Activated CD4-positive, alpha-beta T cell treated with anti-CD3 and anti-CD28 coated beads, Interleukin-2, amount 50 U/mL, for 1 hour (primary cell): ENCODE results near the gene C1QL3.

Experiments
- DNase-seq: peaks from one replicate; pipeline ENCODE4 v3.0.0-alpha.2; 2020

Gene C1QL3

DNA sequence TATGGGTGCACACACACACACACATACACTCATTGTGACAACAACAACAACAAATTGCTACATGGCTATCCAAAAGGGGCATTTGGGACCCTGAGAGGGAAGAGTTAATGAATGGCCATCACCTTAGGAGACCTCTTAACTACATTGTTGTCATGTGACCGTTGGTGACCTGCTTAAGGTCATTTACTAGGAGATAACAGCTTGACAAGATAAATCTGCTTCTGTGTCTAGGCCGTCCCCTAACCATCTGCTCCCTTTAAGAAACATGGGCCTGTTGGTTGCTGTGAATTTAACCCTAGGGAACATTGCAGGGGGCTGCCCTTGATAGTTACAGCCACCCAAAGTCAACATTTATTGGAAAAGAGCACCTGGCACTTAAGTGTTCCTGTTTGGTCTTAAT lies 29.7 kb downstream of the C1QL3 start:
- DNase-seq: no peak

DNA sequence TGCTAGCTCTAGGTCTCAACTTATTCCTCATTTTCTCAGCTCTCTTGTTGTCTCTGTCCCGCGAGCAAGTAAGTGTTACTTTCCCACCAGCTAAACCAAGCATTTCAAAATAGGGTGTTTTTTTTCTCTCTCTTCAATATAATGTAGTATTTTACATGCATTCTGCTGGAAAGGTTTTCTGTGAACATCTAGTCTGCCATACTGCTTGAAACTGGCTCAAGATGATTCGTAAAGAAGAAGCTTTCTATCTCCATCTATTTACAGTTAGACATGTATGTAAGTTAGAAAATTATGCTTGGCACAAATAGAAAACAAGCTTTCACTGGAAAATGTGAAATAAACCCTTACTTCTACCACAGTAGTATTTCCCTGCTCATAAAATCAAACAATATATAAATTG lies 31.2 kb downstream of the C1QL3 start:
- DNase-seq: no peak

DNA sequence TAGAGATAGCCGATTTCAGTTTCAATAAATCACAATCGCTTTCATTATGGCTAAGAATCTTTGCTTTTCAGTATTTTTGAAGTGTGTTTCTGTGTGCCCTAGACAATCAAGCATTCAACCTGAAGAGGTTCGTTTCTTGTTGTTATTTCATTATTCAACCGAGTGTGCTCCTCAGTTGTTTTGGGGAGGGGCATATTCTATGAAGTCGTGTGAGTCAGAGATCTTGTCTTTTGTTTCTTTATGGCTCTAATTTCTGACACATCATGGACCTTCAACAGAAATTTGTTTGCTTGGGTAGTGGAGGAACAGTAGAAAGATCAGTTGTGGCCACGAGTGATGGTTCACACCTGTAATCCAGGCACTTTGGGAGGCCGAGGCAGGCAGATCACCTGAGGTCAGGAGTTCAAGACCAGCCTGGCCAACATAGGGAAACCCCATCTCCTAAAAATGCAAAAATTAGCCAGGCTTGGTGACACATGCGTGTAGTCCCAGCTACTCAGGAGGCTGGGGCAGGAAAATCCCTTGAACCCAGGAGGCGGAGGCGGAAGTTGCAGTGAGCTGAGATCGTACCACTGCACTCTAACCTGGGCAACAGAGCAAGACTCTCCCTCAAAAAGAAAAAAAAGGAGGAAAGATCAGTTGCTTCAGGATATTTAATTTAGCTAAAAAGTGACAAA lies 38.3 kb downstream of the C1QL3 start:
- DNase-seq: no peak

DNA sequence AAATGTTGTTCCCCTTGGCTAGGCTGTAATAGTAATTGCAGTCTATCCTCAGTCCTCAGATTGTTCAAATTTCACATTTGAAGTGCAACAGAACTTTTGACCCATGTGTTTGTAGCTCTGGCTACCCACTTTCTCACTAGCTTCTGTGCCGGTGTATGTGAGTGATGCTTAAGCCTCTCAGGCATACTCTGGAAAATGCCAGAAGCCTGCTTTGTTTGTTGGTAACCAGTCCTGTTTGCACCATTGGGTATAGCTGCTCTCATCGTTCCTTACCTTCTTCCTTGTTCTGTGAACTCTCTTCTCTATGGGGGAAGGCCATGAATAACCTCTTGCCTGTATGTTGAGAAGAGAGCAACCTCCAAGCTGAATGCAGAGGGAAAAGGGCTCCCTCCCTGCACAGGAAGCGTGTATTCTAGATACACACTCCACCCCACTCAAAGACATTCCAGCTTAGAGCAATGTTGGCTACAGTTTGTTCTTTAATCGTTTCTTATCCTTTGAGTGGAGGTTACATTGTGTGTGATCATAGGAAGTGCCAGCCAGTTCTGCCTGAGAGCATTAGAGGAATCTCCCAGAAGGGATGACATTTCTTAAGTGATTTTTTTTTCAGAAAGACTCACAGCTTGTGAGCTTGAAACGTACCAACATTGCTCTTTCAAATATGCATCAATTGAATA lies 40.5 kb downstream of the C1QL3 start:
- no peak for DNase-seq

DNA sequence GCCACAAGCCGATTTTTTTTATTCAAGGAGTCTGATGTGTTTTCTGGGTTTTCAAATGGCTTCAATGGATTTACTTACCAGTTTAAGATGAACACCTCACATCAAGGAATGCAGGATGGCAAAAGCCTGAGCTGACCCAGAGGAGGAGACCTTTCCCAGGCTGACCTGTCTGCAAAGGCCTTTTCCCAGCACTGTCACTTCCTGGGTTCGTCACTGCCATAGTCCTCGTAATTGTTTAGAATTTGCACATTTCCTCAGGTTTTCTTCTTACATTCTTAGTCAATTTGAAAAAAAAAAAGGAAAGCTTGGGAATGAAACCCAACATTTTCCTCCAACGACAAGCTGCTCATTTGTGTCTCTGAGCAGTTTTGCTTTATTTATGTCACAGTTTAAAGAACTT lies 42.9 kb downstream of the C1QL3 start:
- DNase-seq: no peak

DNA sequence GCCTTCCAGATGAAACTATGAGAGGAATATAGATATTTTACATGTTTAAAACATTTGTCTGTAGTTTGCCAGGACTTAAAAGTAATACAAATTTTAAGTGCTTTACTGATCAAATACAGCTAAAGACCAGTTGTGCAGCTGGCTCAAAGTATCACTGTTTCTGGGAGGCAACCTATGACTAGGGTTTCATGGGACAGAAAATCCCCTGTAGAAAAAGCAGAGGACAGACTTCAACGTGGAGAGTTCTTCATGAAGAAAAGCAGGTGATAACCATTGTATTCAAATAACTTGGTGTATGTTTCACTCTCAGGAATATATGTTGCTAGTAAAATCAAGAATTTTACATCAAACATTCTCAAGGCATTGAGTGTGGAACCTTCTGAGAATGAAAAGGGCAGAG lies 43.9 kb downstream of the C1QL3 start:
- no peak for DNase-seq

DNA sequence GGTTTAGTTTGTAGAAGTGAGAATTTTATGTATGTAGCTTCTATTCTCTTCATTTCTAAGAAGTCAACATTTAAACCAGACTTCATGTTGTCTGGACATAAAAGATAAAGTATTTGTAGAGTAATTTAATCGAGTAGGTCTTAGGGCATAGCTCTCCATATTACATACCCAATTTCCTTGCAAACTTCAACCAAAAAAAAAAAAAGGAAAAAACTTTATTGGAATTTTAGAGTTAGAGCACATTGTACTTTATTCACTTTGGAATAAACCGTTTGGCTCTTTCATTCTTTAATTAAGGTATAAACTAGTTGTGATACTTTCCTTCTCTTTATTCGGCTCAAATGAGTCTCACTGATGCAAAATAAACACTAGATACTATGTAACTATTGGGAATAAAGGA lies 48.9 kb downstream of the C1QL3 start:
- no peak for DNase-seq

DNA sequence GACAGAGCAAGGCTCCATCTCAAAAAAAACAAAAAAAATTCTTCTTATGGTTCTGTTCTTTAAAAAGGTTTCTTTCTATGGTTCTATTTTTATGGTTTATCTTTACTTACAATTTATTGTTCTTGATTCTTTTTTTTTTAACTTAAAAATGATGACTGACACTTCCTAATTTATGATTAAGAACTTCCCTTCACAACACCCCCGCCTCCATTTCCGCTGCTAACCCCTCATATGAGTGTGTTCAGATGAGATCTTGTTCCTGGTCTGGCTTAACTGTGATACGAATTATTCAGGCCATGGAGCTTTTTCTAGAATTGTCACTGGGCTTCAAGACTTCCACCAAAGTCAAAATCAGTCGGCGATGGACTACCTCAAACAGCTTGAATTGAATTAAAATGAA lies 50.9 kb downstream of the C1QL3 start:
- no peak for DNase-seq

DNA sequence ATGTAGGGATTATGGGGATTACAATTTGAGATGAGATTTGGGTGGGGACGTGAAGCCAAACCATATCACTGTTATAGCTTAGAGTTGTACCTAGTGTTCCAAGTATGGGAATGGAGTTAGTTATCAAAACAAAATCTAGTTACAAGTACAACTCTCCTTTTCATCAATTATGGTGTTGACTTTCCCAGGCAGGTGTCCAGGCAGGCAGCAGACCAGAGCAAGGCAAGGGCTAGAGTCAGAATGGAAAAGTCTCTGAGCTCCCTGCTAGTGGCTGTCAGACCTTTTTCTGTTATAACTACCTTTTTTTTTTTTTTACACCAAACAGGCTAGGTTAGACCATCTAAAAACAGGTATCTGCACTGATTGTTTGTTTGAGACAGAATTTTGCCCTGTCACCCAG lies 55.7 kb downstream of the C1QL3 start:
- DNase-seq: no peak
